ENCODE results near the gene SRGAP2B. TPM values are rescaled to one million over a fixed set of nuclear protein-coding genes. Genes with fewer than 3 reads are reported as not detected.
"Not testable (repeated sequence)": the region's sequence is repeated elsewhere in the genome, so short reads cannot be mapped to it uniquely, and the experiment has no call there.

Gene SRGAP2B
- total RNA-seq, 1 donor from 2014 or later = 37.4 TPM

GRCh38 chr1:144893062-144893461, 202.1 kb downstream of the SRGAP2B start:
- intact Hi-C loops (cut with DNase I); H3K27ac ChIP-seq; H3K4me3 ChIP-seq; H3K9me3 ChIP-seq; DNase-seq; H3K27me3 ChIP-seq (ENCODE audit: low read depth); H3K36me3 ChIP-seq; H3K4me1 ChIP-seq: not testable (repeated sequence)
- ATAC-seq = peak; percentile 59 to 72

GRCh38 chr1:144889450-144890115, 205.5 kb downstream of the SRGAP2B start:
- H3K27me3 ChIP-seq (ENCODE audit: low read depth); H3K4me3 ChIP-seq; DNase-seq; intact Hi-C loops (cut with DNase I); H3K36me3 ChIP-seq; H3K4me1 ChIP-seq; ATAC-seq; H3K9me3 ChIP-seq; H3K27ac ChIP-seq: not testable (repeated sequence)

GRCh38 chr1:144883022-144883421, 212.1 kb downstream of the SRGAP2B start:
- H3K27ac ChIP-seq; H3K36me3 ChIP-seq; H3K27me3 ChIP-seq (ENCODE audit: low read depth); H3K9me3 ChIP-seq; H3K4me1 ChIP-seq; intact Hi-C loops (cut with DNase I): not testable (repeated sequence)
- peak; percentile 48 for DNase-seq
- peak overlapping the region; percentile 41 for H3K4me3 ChIP-seq
- peak in 1 of 2 donors; percentile 28 for ATAC-seq

- H3K36me3 ChIP-seq; ATAC-seq; H3K9me3 ChIP-seq; H3K27ac ChIP-seq; H3K4me1 ChIP-seq; DNase-seq; H3K4me3 ChIP-seq; intact Hi-C loops (cut with DNase I); H3K27me3 ChIP-seq (ENCODE audit: low read depth): not testable (repeated sequence)
These were observed 212.8 kb downstream of the SRGAP2B start for GRCh38 chr1:144882343-144882742.

GRCh38 chr1:144858607-144859006, 236.5 kb downstream of the SRGAP2B start:
- intact Hi-C loops (cut with DNase I); H3K4me3 ChIP-seq; H3K27me3 ChIP-seq (ENCODE audit: low read depth); ATAC-seq; H3K9me3 ChIP-seq; H3K27ac ChIP-seq; H3K36me3 ChIP-seq; H3K4me1 ChIP-seq: not testable (repeated sequence)
- DNase-seq = peak; percentile 14

Other genes starting within 250 kb of the SRGAP2B start
- gene FAM72D, start 646 bp upstream of the SRGAP2B start, total RNA-seq = 0.77 TPM
- gene PPIAL4D, start 146.8 kb upstream of the SRGAP2B start, total RNA-seq = not detected